Kidney (tissue), 14 donors: Measurements from ENCODE around the gene P4HTM. TPM values are rescaled to one million over a fixed set of nuclear protein-coding genes. Genes with fewer than 3 reads are reported as not detected.

Experiments
- DNase-seq, 5 donors: peaks; one replicate each; pipeline ENCODE4 v3.0.0-alpha.2; 2013 to 2020
- FAIRE-seq: peaks from 2 replicates; lab custom pipeline; 2012; peaks lifted over from hg19 to GRCh38; lab: Jason Lieb, UNC
- H3K27ac ChIP-seq, 2 donors: one replicate each; pipeline ENCODE4 v1.7.0; 2013; ENCODE audit warnings: low read depth in 2 of 2, low read length in 2 of 2, inconsistent platforms in 1 of 2
- H3K27me3 ChIP-seq: one replicate; pipeline ENCODE4 v1.7.1; 2013; ENCODE audit warnings: low read length, inconsistent platforms; ENCODE audit not compliant: control insufficient read depth, insufficient read depth
- H3K36me3 ChIP-seq, 3 donors: one replicate each; pipeline versions ENCODE4 v1.7.0 to v1.7.1; 2013; ENCODE audit warnings: low read length in 3 of 3, control low read depth in 1 of 3, inconsistent platforms in 1 of 3; ENCODE audit not compliant: insufficient read depth in 3 of 3, control insufficient read depth in 2 of 3
- H3K4me1 ChIP-seq, 3 donors: one replicate each; pipeline versions ENCODE4 v1.7.0 to v1.7.1; 2013; ENCODE audit warnings: low read length in 3 of 3, inconsistent platforms in 1 of 3, low read depth in 1 of 3; ENCODE audit not compliant: control insufficient read depth in 2 of 3, insufficient read depth in 2 of 3
- H3K4me3 ChIP-seq, 3 donors: one replicate each; pipeline versions ENCODE4 v1.7.0 to v1.8.1; 2013; ENCODE audit warnings: low read length in 3 of 3, control low read depth in 1 of 3, inconsistent platforms in 1 of 3
- H3K9ac ChIP-seq, 3 donors: one replicate each; pipeline versions ENCODE4 v1.7.0 to v1.7.1; 2013; ENCODE audit warnings: low read length in 3 of 3, control low read depth in 1 of 3, inconsistent platforms in 1 of 3
- H3K9me3 ChIP-seq, 3 donors: one replicate each; pipeline versions ENCODE4 v1.7.0 to v1.7.1; 2013; ENCODE audit warnings: low read length in 3 of 3, control low read depth in 1 of 3, inconsistent platforms in 1 of 3; ENCODE audit not compliant: control insufficient read depth in 2 of 3, insufficient read depth in 1 of 3
- intact Hi-C: fragments of 100-400 bp; cut with DNase I; formaldehyde crosslinking; loops from one replicate; pipeline ENCODE4 v1.11.1; 2022
- polyA plus RNA-seq: library from polyadenylated mRNA; stranded (reverse); fragments of 350-450 nt; fragmentation: Illumina TruSeq; extraction: RNeasy Lipid Tissue Mini Kit (QIAGEN cat#74804); gene quantifications from one replicate; pipeline ENCODE4 v1.2.3, GENCODE V29; 2014; ENCODE audit warnings: low read depth, low replicate concordance; ENCODE audit not compliant: insufficient read depth
- total RNA-seq: library from RNA; stranded (reverse); fragmentation: NEBNext Ultra II Directional; extraction: Animal tissue kit (Norgen Biotek cat#: 25700); gene quantifications from one replicate; pipeline ENCODE4 v1.2.1, GENCODE V29; 2021
- TF ChIP-seq, protein P1 (sequence below): IDR thresholded peaks from 3 replicates; pipeline ENCODE4 v1.5.1; 2012; ENCODE audit warnings: mild to moderate bottlenecking, moderate library complexity, borderline replicate concordance; ENCODE audit not compliant: insufficient read depth; ENCODE audit errors: extremely low read depth
- donor health status: control.
- donor health status: control.
- donor health status: control.
- donor health status: control.
- donor health status: control.
- donor health status: DM: yes; HTN: yes; CAD: no.
- donor health status: Normal renal cell carcinoma (clear cell type).

Gene P4HTM
- total and polyA plus RNA-seq, 2 donors from 2014 or later: 63.7 to 72.6 TPM

DNA sequence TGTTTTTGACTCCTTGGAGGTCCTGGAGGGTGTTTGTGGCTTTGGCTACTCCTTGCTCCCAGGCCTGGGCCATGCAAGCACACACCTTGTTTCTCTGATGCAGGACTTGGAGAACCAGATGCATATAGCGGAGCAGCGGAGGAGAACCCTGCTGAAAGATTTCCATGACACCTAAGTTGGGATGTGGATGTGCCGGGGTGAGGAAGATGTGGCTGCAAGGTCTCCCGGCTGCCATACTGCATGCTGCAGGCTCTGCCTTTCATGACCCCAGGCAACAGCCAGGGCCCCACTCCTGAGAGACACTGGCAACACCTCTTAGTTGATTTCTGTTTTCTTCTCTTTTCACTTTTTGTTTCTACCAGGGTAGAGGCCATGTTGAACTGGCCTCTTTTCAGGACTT is 6.9 kb upstream of the P4HTM start:
- Histone ChIP-seq H3K36me3 (peaks cover 13 to 50% (median 36%) of the 10 kb centered on the region in 3 donors), H3K27me3 (no peaks in the 10 kb centered on the region), H3K9me3 (no peaks in the 10 kb centered on the region), H3K4me1 (no peaks in the 10 kb centered on the region), H3K4me3 (no peak overlapping the region), H3K27ac (no peak overlapping the region), H3K9ac (no peak overlapping the region)
- intact Hi-C loops: no loop called here
- DNase-seq: no peak
- TF ChIP-seq, protein P1, sequence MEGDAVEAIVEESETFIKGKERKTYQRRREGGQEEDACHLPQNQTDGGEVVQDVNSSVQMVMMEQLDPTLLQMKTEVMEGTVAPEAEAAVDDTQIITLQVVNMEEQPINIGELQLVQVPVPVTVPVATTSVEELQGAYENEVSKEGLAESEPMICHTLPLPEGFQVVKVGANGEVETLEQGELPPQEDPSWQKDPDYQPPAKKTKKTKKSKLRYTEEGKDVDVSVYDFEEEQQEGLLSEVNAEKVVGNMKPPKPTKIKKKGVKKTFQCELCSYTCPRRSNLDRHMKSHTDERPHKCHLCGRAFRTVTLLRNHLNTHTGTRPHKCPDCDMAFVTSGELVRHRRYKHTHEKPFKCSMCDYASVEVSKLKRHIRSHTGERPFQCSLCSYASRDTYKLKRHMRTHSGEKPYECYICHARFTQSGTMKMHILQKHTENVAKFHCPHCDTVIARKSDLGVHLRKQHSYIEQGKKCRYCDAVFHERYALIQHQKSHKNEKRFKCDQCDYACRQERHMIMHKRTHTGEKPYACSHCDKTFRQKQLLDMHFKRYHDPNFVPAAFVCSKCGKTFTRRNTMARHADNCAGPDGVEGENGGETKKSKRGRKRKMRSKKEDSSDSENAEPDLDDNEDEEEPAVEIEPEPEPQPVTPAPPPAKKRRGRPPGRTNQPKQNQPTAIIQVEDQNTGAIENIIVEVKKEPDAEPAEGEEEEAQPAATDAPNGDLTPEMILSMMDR: no peak
- no peak for FAIRE-seq

GRCh38 chr3:48984663-48985062 is 5.4 kb upstream of the P4HTM start:
- peaks cover 0 to 8% (median 5%) of the 10 kb centered on the region in 3 donors for H3K4me1 ChIP-seq
- no peaks in the 10 kb centered on the region for H3K27me3 ChIP-seq
- TF ChIP-seq, protein P1: no peak
- no peak for FAIRE-seq
- H3K9ac ChIP-seq: no peak overlapping the region
- no peaks in the 10 kb centered on the region for H3K9me3 ChIP-seq
- H3K36me3 ChIP-seq: peaks cover 7 to 42% (median 28%) of the 10 kb centered on the region in 3 donors
- intact Hi-C loops: no loop called here
- no peak overlapping the region for H3K4me3 ChIP-seq
- H3K27ac ChIP-seq: no peak overlapping the region
- DNase-seq: no peak

DNA sequence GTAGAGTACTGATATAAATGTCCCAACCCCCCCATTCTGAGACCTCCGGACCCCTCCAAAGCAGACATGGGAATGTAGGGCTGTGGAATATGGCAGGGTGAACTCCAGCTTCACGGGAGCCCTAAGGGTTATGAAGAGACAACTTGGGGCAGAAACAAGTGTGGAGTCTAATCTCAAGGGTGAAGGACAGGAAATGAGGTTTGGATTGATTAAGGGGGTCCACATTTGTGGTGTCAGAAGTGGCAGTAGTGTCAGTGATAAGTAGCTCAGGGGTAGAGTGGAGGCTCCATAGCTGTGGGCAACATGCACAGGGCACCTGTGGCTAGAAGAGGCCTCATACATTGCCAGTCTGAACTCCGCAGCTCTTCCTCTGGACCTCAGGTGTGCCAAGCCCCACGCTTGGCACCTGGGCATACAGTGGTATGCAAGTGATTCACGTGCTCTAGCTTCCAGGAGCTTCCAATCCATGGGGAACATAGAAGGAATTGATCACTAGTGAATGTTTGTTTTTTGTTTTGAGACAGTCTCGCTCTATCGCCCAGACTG is 4.1 kb upstream of the P4HTM start:
- TF ChIP-seq, protein P1: no peak
- no peak overlapping the region for H3K9ac ChIP-seq
- no peaks in the 10 kb centered on the region for H3K27me3 ChIP-seq
- H3K9me3 ChIP-seq: no peaks in the 10 kb centered on the region
- no peak overlapping the region for H3K27ac ChIP-seq
- intact Hi-C loops: no loop called here
- FAIRE-seq (no peak), DNase-seq (no peak)
- H3K4me3 ChIP-seq: no peak overlapping the region
- peaks cover 0 to 12% (median 5%) of the 10 kb centered on the region in 3 donors for H3K4me1 ChIP-seq
- peaks cover 5 to 32% (median 21%) of the 10 kb centered on the region in 3 donors for H3K36me3 ChIP-seq
